ENCODE results near the gene RUNX2. TPM values are rescaled to one million over a fixed set of nuclear protein-coding genes. Genes with fewer than 3 reads are reported as not detected.

Gene RUNX2
- total RNA-seq, 2 experiments from 2014 or later: 0.27 to 0.44 TPM

- no peak overlapping the region for H3K27ac ChIP-seq (ENCODE audit: low read depth, low read length, poor library complexity, severe bottlenecking)
- POLR2A ChIA-PET: interaction anchor here (0.6 to 1.3 kb wide), 7 partner anchors 9 to 280 kb away, joined by 3 to 6 read pairs (median 3); no protein-coding TSS in a partner anchor
- no peak for TF ChIP-seq CTCF (conservative IDR thresholded peaks at IDR 0.05; ENCODE audit: low read length)
- no peak for TF ChIP-seq EZH2phosphoT487 (IDR thresholded peaks at IDR 0.05; ENCODE audit: borderline replicate concordance, low read depth, low read length)
- no TSS peak for BruUV-seq (replicated peaks)
- no peaks in the 10 kb centered on the region for H3K79me2 ChIP-seq (ENCODE audit: insufficient read depth, low read depth, low read length)
- peak overlapping the region; percentile 100 for H2AFZ ChIP-seq (ENCODE audit: low read length)
- H3K36me3 ChIP-seq (ENCODE audit: insufficient read depth, low read length): no peaks in the 10 kb centered on the region
- peak overlapping the region; percentile 94 for H3K4me2 ChIP-seq (ENCODE audit: low read length)
- CTCF ChIA-PET (ENCODE audit: unreplicated experiment): no interaction called here
- no peaks in the 10 kb centered on the region for H4K20me1 ChIP-seq (ENCODE audit: insufficient read depth, low read length)
- no peaks in the 10 kb centered on the region for H3K9me2 ChIP-seq (ENCODE audit: insufficient read depth, low read length)
- intact Hi-C loops (cut with micrococcal nuclease; ENCODE audit: unreplicated experiment): loop anchor here (5.0 kb wide), 3 partner anchors 46 to 1271 kb away; no protein-coding TSS in a partner anchor
- no peaks in the 10 kb centered on the region for H3K9me3 ChIP-seq (ENCODE audit: low read length)
- peak overlapping the region; percentile 80 for H3K4me3 ChIP-seq (ENCODE audit: low read depth, low read length, poor library complexity, severe bottlenecking)
- DNase-seq (ENCODE audit: low spot score): no peak
- H3K4me1 ChIP-seq (ENCODE audit: insufficient read depth, low read length, poor library complexity, severe bottlenecking): peaks cover 16% of the 10 kb centered on the region
Observed at GRCh38 chr6:45376310-45377042, 48.3 kb downstream of the RUNX2 start.

GRCh38 chr6:45377043-45377553 lies 49.0 kb downstream of the RUNX2 start:
- H3K9me2 ChIP-seq (ENCODE audit: insufficient read depth, low read length): no peaks in the 10 kb centered on the region
- H3K9me3 ChIP-seq (ENCODE audit: low read length): no peaks in the 10 kb centered on the region
- no peak overlapping the region for H3K27ac ChIP-seq (ENCODE audit: low read depth, low read length, poor library complexity, severe bottlenecking)
- ChIA-PET POLR2A (interaction anchor here (0.6 to 1.3 kb wide), 7 partner anchors 10 to 970 kb away, joined by 3 to 6 read pairs (median 4); no protein-coding TSS in a partner anchor), CTCF (ENCODE audit: unreplicated experiment) (no interaction called here)
- H3K79me2 ChIP-seq (ENCODE audit: insufficient read depth, low read depth, low read length): no peaks in the 10 kb centered on the region
- peaks cover 16% of the 10 kb centered on the region for H3K4me1 ChIP-seq (ENCODE audit: insufficient read depth, low read length, poor library complexity, severe bottlenecking)
- H4K20me1 ChIP-seq (ENCODE audit: insufficient read depth, low read length): no peaks in the 10 kb centered on the region
- TF ChIP-seq EZH2phosphoT487 (IDR thresholded peaks at IDR 0.05; ENCODE audit: borderline replicate concordance, low read depth, low read length) (no peak), CTCF (conservative IDR thresholded peaks at IDR 0.05; ENCODE audit: low read length) (no peak; the same call in 1 of the 2 replicates)
- H3K36me3 ChIP-seq (ENCODE audit: insufficient read depth, low read length): no peaks in the 10 kb centered on the region
- H3K4me3 ChIP-seq (ENCODE audit: low read depth, low read length, poor library complexity, severe bottlenecking): peak overlapping the region; percentile 80
- H3K4me2 ChIP-seq (ENCODE audit: low read length): peak overlapping the region; percentile 94
- no TSS peak for BruUV-seq (replicated peaks)
- H2AFZ ChIP-seq (ENCODE audit: low read length): peak overlapping the region; percentile 100
- intact Hi-C loops (cut with micrococcal nuclease; ENCODE audit: unreplicated experiment): loop anchor here (5.0 kb wide), 3 partner anchors 45 to 1270 kb away; no protein-coding TSS in a partner anchor
- peak; percentile 14 for DNase-seq (ENCODE audit: low spot score)

Measured in OCI-LY7 (cell line).